ENCODE results near the gene TEKT5.

The TEKT5 gene

GRCh38 chr16:10598157-10598556 lies 96.6 kb downstream of the TEKT5 start:
- no peak for FAIRE-seq
- TF ChIP-seq POU2F2 (IDR thresholded peaks at IDR 0.05; ENCODE audit: low read depth, low read length) (no peak), PAX5 (IDR thresholded peaks at IDR 0.05; ENCODE audit: insufficient read depth, low read length, severe bottlenecking) (no peak), POLR2AphosphoS5 (IDR thresholded peaks at IDR 0.05; ENCODE audit: low read depth, low read length) (no peak), SPI1 (IDR thresholded peaks at IDR 0.05; ENCODE audit: low read depth, low read length) (no peak), POLR2A (IDR thresholded peaks at IDR 0.05; ENCODE audit: low read depth, low read length) (no peak), TAF1 (IDR thresholded peaks at IDR 0.05; ENCODE audit: low read depth, low read length) (no peak)
- DNase-seq (ENCODE audit: insufficient read length, low spot score) = no peak

- TF ChIP-seq TAF1 (IDR thresholded peaks at IDR 0.05; ENCODE audit: low read depth, low read length) = no peak
- TF ChIP-seq SPI1 (IDR thresholded peaks at IDR 0.05; ENCODE audit: low read depth, low read length) = no peak
- no peak for TF ChIP-seq POLR2AphosphoS5 (IDR thresholded peaks at IDR 0.05; ENCODE audit: low read depth, low read length)
- no peak for TF ChIP-seq PAX5 (IDR thresholded peaks at IDR 0.05; ENCODE audit: insufficient read depth, low read length, severe bottlenecking)
- TF ChIP-seq POU2F2 (IDR thresholded peaks at IDR 0.05; ENCODE audit: low read depth, low read length) = no peak
- no peak for TF ChIP-seq POLR2A (IDR thresholded peaks at IDR 0.05; ENCODE audit: low read depth, low read length)
- no peak for DNase-seq (ENCODE audit: insufficient read length, low spot score)
- no peak for FAIRE-seq
These were observed 97.5 kb downstream of the TEKT5 start for GRCh38 chr16:10597187-10597601.

GRCh38 chr16:10594312-10594950 lies 100.3 kb downstream of the TEKT5 start:
- no peak for TF ChIP-seq POLR2A (IDR thresholded peaks at IDR 0.05; ENCODE audit: low read depth, low read length)
- TF ChIP-seq POU2F2 (IDR thresholded peaks at IDR 0.05; ENCODE audit: low read depth, low read length) = no peak
- no peak for TF ChIP-seq TAF1 (IDR thresholded peaks at IDR 0.05; ENCODE audit: low read depth, low read length)
- TF ChIP-seq POLR2AphosphoS5 (IDR thresholded peaks at IDR 0.05; ENCODE audit: low read depth, low read length) = no peak
- no peak for TF ChIP-seq SPI1 (IDR thresholded peaks at IDR 0.05; ENCODE audit: low read depth, low read length)
- no peak for TF ChIP-seq PAX5 (IDR thresholded peaks at IDR 0.05; ENCODE audit: insufficient read depth, low read length, severe bottlenecking)
- FAIRE-seq (no peak), DNase-seq (ENCODE audit: insufficient read length, low spot score) (no peak)

GRCh38 chr16:10592611-10593010 lies 102.1 kb downstream of the TEKT5 start:
- DNase-seq (ENCODE audit: insufficient read length, low spot score) = no peak
- TF ChIP-seq SPI1 (IDR thresholded peaks at IDR 0.05; ENCODE audit: low read depth, low read length) = no peak
- TF ChIP-seq PAX5 (IDR thresholded peaks at IDR 0.05; ENCODE audit: insufficient read depth, low read length, severe bottlenecking) = no peak
- TF ChIP-seq TAF1 (IDR thresholded peaks at IDR 0.05; ENCODE audit: low read depth, low read length) = no peak
- TF ChIP-seq POU2F2 (IDR thresholded peaks at IDR 0.05; ENCODE audit: low read depth, low read length) = no peak
- TF ChIP-seq POLR2AphosphoS5 (IDR thresholded peaks at IDR 0.05; ENCODE audit: low read depth, low read length) = no peak
- no peak for TF ChIP-seq POLR2A (IDR thresholded peaks at IDR 0.05; ENCODE audit: low read depth, low read length)
- FAIRE-seq = no peak

GRCh38 chr16:10590342-10590741 lies 104.4 kb downstream of the TEKT5 start:
- DNase-seq (ENCODE audit: insufficient read length, low spot score) = no peak
- FAIRE-seq = no peak
- TF ChIP-seq TAF1 (IDR thresholded peaks at IDR 0.05; ENCODE audit: low read depth, low read length) = no peak
- TF ChIP-seq POU2F2 (IDR thresholded peaks at IDR 0.05; ENCODE audit: low read depth, low read length) = no peak
- no peak for TF ChIP-seq POLR2AphosphoS5 (IDR thresholded peaks at IDR 0.05; ENCODE audit: low read depth, low read length)
- no peak for TF ChIP-seq SPI1 (IDR thresholded peaks at IDR 0.05; ENCODE audit: low read depth, low read length)
- no peak for TF ChIP-seq POLR2A (IDR thresholded peaks at IDR 0.05; ENCODE audit: low read depth, low read length)
- TF ChIP-seq PAX5 (IDR thresholded peaks at IDR 0.05; ENCODE audit: insufficient read depth, low read length, severe bottlenecking) = no peak

- TF ChIP-seq POLR2AphosphoS5 (IDR thresholded peaks at IDR 0.05; ENCODE audit: low read depth, low read length) = no peak
- TF ChIP-seq SPI1 (IDR thresholded peaks at IDR 0.05; ENCODE audit: low read depth, low read length) = no peak
- TF ChIP-seq PAX5 (IDR thresholded peaks at IDR 0.05; ENCODE audit: insufficient read depth, low read length, severe bottlenecking) = no peak
- TF ChIP-seq POLR2A (IDR thresholded peaks at IDR 0.05; ENCODE audit: low read depth, low read length) = no peak
- no peak for TF ChIP-seq POU2F2 (IDR thresholded peaks at IDR 0.05; ENCODE audit: low read depth, low read length)
- no peak for TF ChIP-seq TAF1 (IDR thresholded peaks at IDR 0.05; ENCODE audit: low read depth, low read length)
- FAIRE-seq (no peak), DNase-seq (ENCODE audit: insufficient read length, low spot score) (no peak)
These were observed 105.6 kb downstream of the TEKT5 start for GRCh38 chr16:10589109-10589508.

- DNase-seq (ENCODE audit: insufficient read length, low spot score) (no peak), FAIRE-seq (no peak)
- no peak for TF ChIP-seq POLR2A (IDR thresholded peaks at IDR 0.05; ENCODE audit: low read depth, low read length)
These were observed 107.1 kb downstream of the TEKT5 start for GRCh38 chr16:10587622-10588021.

GRCh38 chr16:10584981-10585438 lies 109.7 kb downstream of the TEKT5 start:
- no peak for FAIRE-seq
- no peak for DNase-seq (ENCODE audit: insufficient read length, low spot score)
- TF ChIP-seq POLR2AphosphoS5 (IDR thresholded peaks at IDR 0.05; ENCODE audit: low read depth, low read length) (no peak), POU2F2 (IDR thresholded peaks at IDR 0.05; ENCODE audit: low read depth, low read length) (no peak), TAF1 (IDR thresholded peaks at IDR 0.05; ENCODE audit: low read depth, low read length) (no peak), PAX5 (IDR thresholded peaks at IDR 0.05; ENCODE audit: insufficient read depth, low read length, severe bottlenecking) (no peak), POLR2A (IDR thresholded peaks at IDR 0.05; ENCODE audit: low read depth, low read length) (no peak), SPI1 (IDR thresholded peaks at IDR 0.05; ENCODE audit: low read depth, low read length) (no peak)

GRCh38 chr16:10583269-10583668 lies 111.5 kb downstream of the TEKT5 start:
- TF ChIP-seq POU2F2 (IDR thresholded peaks at IDR 0.05; ENCODE audit: low read depth, low read length) (no peak), POLR2A (IDR thresholded peaks at IDR 0.05; ENCODE audit: low read depth, low read length) (no peak), SPI1 (IDR thresholded peaks at IDR 0.05; ENCODE audit: low read depth, low read length) (no peak), POLR2AphosphoS5 (IDR thresholded peaks at IDR 0.05; ENCODE audit: low read depth, low read length) (no peak), PAX5 (IDR thresholded peaks at IDR 0.05; ENCODE audit: insufficient read depth, low read length, severe bottlenecking) (no peak), TAF1 (IDR thresholded peaks at IDR 0.05; ENCODE audit: low read depth, low read length) (no peak)
- no peak for FAIRE-seq
- no peak for DNase-seq (ENCODE audit: insufficient read length, low spot score)

- TF ChIP-seq POLR2A (IDR thresholded peaks at IDR 0.05; ENCODE audit: low read depth, low read length) = no peak
- TF ChIP-seq SPI1 (IDR thresholded peaks at IDR 0.05; ENCODE audit: low read depth, low read length) = no peak
- no peak for TF ChIP-seq POU2F2 (IDR thresholded peaks at IDR 0.05; ENCODE audit: low read depth, low read length)
- TF ChIP-seq TAF1 (IDR thresholded peaks at IDR 0.05; ENCODE audit: low read depth, low read length) = no peak
- no peak for TF ChIP-seq POLR2AphosphoS5 (IDR thresholded peaks at IDR 0.05; ENCODE audit: low read depth, low read length)
- TF ChIP-seq PAX5 (IDR thresholded peaks at IDR 0.05; ENCODE audit: insufficient read depth, low read length, severe bottlenecking) = no peak
- FAIRE-seq (no peak), DNase-seq (ENCODE audit: insufficient read length, low spot score) (no peak)
These were observed 113.2 kb downstream of the TEKT5 start for GRCh38 chr16:10581507-10581906.

All from GM12891 (cell line).